CD4-positive, alpha-beta T cell treated with Interleukin-15 for 1 hour (primary cell): ENCODE measurements around the gene AIPL1.
A peak's percentile ranks its signal among the peaks of the same experiment; 100 is the strongest.
"Not testable (repeated sequence)": the region's sequence is repeated elsewhere in the genome, so short reads cannot be mapped to it uniquely, and the experiment has no call there.

Source experiments
- DNase-seq: peaks from one replicate; pipeline ENCODE4 v3.0.0-alpha.2; 2020

AIPL1 gene

GRCh38 chr17:6435051-6435450 is at the start of gene AIPL1:
Gene AIPL1 (minus strand): TSS chr17:6435121. CDS start chr17:6435104, 17 bp downstream.
- no peak for DNase-seq

GRCh38 chr17:6483507-6483906 is 48.6 kb upstream of the AIPL1 start:
- DNase-seq = no peak

GRCh38 chr17:6482796-6483195 is 47.9 kb upstream of the AIPL1 start:
- not testable (repeated sequence) for DNase-seq

- DNase-seq = no peak
Measured at GRCh38 chr17:6482105-6482455, 47.2 kb upstream of the AIPL1 start.

GRCh38 chr17:6480303-6480675 is 45.4 kb upstream of the AIPL1 start:
- no peak for DNase-seq

- no peak for DNase-seq
Measured at GRCh38 chr17:6479622-6480302, 44.8 kb upstream of the AIPL1 start.

GRCh38 chr17:6478486-6478885 is 43.6 kb upstream of the AIPL1 start:
- DNase-seq = no peak

GRCh38 chr17:6477831-6478383 is 43.0 kb upstream of the AIPL1 start:
- DNase-seq = no peak

- DNase-seq = no peak
Measured at GRCh38 chr17:6476810-6477179, 41.9 kb upstream of the AIPL1 start.

GRCh38 chr17:6476076-6476809 is 41.3 kb upstream of the AIPL1 start:
- DNase-seq = no peak

- no peak for DNase-seq
Measured at GRCh38 chr17:6475411-6475810, 40.5 kb upstream of the AIPL1 start.

GRCh38 chr17:6474906-6475305 is 40.0 kb upstream of the AIPL1 start:
- DNase-seq = no peak

GRCh38 chr17:6474376-6474775 is 39.5 kb upstream of the AIPL1 start:
- no peak for DNase-seq

GRCh38 chr17:6473128-6473767 is 38.3 kb upstream of the AIPL1 start:
- peak; percentile 54 for DNase-seq

- DNase-seq = no peak
Measured at GRCh38 chr17:6472517-6472916, 37.6 kb upstream of the AIPL1 start.

- no peak for DNase-seq
Measured at GRCh38 chr17:6471531-6472465, 36.9 kb upstream of the AIPL1 start.

GRCh38 chr17:6470751-6471521 is 36.0 kb upstream of the AIPL1 start:
- no peak for DNase-seq

GRCh38 chr17:6470146-6470718 is 35.3 kb upstream of the AIPL1 start:
- DNase-seq = no peak

GRCh38 chr17:6468051-6468790 is 33.3 kb upstream of the AIPL1 start:
- DNase-seq = no peak

- no peak for DNase-seq
Measured at GRCh38 chr17:6467567-6467966, 32.6 kb upstream of the AIPL1 start.
